HG03025 (cell line): ENCODE results near the gene C1GALT1.
"Not testable (repeated sequence)": the region's sequence is repeated elsewhere in the genome, so short reads cannot be mapped to it uniquely, and the experiment has no call there.

ENCODE experiments used
- ATAC-seq: cut with Tn5 transposase; IDR thresholded peaks from one replicate; pipeline ENCODE4 v1.9.1; 2021; ENCODE audit warnings: mild to moderate bottlenecking, moderate library complexity; ENCODE audit not compliant: unreplicated experiment, low FRiP score

C1GALT1 gene

DNA sequence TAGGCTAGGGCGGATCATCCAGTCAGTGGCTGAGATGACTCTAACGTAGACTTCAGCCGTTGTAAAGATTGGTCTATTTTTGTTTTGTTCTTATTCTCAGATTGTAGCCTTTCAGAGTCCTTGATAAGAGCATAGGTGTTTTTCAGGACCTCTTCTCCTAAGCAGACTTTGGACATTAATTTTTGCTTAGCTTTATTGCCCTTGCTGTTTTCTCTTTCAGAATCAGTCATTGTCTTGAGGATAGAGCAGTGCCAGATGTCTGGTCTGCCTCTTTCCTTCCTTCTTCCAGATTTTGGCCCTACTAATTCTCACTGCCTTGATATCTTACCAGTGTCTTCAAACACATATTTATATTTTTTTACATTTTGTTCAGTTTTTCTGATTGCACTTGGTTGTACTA is 49.5 kb downstream of the C1GALT1 start:
- no peak for ATAC-seq

DNA sequence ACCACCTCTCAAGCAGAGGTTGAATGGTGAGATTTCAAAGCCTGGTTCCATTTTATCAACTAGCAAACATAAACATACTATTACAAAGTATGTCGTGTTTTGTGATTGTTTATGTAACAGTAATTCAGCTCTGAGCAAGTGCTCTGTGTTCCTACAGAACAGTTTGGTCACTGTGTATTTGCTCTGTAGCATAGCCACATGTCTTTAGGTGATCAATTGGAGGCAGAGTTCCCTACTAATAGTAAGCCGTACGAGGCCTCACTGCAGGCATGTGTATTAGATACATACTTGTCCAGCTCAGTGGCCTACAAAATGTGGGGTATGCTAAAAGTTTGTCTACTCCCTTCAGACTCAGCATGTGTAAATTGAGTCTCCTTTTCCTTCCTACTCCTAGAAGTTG is 53.0 kb downstream of the C1GALT1 start:
- no peak for ATAC-seq

DNA sequence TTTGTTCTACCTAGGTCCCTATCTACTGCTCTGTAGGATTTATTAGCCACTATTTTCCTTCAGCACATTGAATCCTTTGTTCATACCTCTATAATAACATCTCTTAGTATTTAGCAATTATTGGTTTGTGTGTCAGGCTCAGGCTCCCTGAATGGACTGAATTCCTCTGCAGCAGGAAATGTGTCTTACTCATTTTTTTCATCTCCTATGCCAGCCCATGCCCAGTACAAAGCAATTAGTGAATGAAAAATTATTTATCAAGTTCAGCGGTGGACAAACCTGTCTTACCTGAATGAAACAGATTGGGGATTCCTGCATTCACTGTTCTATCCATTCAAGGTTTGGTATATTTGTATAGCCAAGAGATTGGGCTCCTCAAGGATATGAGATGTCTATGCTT is 53.7 kb downstream of the C1GALT1 start:
- no peak for ATAC-seq

DNA sequence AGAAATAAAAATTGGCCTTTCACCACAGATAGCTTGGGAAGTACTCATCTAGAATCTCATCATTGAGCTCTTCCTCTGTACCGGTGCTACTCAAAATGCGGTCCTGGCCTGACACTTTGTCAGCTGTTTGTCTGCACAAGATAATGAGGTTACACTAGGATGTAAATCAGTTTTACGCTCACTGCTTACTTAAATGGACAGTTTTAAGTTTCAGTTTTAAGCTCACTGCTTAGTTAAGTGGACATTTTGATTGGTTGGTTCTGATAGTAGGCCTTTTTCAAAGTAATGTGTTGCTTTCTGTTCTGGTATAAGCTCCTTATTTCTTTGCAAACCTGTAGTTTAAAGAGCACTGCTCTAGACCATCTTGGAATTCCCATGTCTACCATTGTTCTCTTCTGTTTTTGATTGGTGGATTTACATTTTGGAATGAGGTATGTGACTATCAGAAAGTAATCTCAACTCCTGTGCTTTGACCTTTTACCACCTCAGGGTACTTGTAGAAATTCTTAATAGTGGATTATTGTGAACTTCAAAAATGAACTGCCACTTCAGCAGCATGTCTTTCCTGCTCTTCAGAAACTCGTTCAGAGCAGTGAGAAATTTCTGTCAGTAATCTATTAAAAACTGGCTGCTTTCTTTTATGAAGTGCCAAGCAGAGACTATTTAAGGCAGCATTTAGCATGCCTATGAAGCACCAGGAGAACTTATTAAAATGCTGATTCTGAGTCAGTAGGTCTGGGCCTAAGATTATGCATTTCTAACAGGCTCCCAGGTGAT is 55.0 kb downstream of the C1GALT1 start:
- ATAC-seq = no peak

DNA sequence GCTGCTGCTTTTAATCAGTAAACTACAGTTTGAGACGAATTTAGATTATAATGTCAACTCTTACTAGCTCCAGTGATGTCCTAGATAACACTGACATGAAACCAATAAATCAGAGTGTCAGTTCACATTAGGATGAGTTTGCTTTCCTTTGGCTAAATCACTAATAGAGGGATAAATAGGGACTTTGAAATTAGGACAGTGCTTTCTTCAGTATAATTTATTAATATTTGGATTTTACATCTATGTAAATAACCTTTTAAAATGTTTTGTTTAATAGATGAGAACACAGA is 55.6 kb downstream of the C1GALT1 start:
- ATAC-seq = no peak

DNA sequence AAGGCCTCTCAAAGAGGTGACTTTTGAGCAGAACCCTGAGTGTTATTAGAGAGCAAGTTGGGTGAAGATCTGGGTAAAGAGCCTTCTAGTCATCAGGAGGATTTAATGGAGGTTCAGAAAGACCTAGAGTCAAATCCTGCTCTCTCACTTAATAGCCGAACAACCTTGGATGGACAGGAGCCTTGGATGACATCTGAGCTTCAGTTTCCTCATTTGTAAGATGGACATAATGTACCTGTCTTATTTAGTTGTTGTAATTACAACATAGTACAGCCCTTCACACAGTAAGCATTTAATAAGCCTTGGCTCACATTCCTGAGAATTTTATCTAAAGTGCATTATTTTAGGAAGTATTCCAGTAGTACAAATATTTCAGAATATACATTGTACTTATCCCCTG is 57.0 kb downstream of the C1GALT1 start:
- ATAC-seq = no peak

DNA sequence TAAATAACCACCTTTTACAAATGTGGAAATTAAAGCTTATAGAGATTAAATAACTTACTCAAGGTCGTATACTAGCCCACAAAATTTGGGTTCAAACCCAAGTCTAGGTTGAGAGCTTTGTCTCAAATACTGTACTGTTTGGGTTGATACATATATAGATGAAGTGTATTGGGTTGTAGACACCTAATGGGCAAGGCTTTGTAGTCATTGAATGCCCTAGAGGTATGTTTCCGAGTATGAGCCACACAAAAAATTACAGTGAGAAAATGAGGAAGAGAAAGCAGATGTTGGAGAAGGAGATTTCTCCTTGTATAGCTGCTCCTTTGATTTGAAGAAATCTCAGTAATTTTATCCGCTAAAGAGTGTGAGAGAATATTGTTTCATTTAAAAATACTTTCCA is 60.6 kb downstream of the C1GALT1 start:
- no peak for ATAC-seq

DNA sequence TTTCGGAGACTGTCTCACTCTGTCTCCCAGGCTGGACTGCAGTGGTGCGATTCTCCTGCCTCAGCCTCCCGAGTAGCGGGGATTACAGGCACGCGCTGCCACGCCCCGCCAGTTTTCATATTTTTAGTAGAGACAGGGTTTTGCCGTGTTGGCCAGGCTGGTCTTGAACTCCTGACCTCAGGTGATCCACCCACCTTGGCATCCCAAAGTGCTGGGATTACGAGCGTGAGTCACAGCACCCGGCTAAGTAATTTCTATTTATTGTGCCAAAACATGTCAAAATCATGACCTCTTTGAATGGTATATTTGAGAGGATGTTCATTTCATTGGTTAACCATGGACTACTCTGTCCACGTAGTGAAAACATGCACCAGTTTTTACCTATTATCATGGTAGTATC is 62.9 kb downstream of the C1GALT1 start:
- ATAC-seq = not testable (repeated sequence)

DNA sequence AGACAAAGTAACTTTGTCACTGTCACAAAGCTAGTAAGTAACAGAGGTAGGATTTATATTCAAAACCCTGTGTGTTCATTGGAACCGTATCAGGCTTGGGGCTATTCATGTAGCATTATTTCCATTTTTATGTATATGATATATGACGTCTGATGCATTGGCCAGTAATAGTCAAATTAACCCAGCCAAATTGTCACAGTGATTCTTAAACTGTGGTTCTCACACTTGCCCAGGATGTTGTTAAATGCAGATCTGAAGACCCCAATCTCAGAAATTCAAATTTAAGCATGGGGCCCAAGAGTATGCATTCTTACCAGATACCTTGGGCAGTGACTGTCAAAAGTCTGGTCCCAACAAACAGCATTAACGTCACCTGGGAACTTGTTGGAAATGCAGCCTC is 63.9 kb downstream of the C1GALT1 start:
- no peak for ATAC-seq

DNA sequence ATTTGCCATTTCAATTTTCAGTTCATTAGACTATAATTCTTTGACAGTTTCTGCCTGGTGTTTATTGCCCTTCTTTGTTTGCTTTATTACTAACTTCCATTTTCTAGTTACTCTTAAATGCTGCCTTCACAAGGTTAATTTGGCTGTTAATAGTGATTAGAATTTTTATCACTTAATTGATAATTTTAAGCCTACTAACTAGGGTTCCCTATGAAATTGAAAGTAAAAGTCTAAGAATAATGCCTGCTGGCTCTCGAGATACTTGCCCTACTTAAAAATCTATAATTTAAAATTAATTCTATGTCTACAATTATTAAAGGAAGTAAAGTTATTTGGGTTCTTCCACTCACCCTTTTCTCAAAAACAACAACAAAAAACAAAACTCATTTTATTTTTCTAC is 65.3 kb downstream of the C1GALT1 start:
- ATAC-seq = no peak

DNA sequence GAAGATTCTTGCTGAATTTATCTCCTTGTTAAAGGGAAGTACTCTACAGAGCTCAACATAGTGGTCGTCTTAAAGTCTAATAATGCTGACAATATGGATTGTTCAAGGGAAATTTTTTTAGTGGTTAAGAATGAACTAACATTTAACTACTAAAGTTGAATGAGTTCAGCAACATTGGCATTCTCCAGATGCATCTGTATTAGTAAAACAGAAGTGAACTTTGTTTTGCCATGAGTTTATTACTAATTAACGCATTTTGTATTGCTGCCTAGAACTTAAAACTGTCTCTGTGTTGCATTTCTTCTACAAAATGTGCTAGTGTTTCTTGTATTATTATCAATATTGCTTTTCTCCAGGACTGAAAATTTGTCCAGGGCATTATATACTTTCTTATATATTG is 67.5 kb downstream of the C1GALT1 start:
- no peak for ATAC-seq

DNA sequence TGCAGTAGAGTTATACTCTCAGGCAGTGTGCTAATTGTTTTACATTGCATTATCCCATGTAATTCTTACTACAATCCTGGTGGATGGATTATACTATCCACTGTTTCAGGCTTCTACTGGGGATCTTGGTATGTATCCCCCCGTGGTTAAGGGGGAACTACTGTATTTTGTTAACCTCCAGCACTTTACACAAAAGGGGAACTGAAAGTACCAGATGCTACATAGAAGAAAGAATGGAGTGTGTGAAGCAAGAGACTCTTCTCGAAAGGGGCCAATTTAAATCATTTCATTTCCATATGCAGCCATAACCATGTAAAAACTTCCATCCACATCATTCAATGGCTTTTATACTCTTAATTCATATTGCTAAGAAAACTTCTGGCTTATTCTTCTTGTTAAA is 69.4 kb downstream of the C1GALT1 start:
- peak; percentile 99 for ATAC-seq

DNA sequence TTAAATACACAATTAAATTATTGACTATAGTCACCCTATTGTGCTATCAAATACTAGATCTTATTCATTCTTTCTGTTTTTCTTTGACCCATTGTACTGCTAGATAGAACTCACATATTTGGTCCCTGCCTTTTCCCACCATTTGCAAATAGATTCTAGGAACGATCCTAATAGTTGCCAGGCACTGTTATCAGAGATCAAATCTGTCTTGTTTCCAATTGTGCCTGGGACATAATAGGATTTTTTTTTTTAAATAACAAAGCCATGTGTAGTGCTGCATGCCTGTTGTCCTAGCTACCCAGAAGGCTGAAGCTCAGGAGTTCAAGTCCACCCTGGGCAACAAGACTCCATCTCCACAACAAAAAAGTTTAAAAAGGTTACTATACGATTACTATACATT is 72.0 kb downstream of the C1GALT1 start:
- no peak for ATAC-seq

DNA sequence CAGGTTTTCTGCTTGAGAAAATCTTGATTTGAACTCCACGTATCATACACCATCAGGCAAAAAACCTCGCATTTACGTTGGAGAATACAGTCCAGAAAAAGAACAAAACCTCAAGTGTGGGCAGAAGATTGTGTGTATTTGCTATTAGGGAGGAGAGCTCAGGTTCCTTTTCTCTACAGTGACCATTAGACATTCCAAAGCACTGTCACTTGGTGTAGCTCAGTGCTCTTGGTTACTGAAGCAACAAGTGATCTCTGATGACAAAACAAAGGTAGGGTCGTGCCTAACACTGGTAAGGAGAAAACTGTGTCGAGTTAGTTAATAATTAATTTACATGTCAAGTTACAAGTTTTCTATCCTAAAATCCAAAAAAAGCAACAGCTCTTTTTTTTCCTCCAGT is 72.6 kb downstream of the C1GALT1 start:
- ATAC-seq = no peak

DNA sequence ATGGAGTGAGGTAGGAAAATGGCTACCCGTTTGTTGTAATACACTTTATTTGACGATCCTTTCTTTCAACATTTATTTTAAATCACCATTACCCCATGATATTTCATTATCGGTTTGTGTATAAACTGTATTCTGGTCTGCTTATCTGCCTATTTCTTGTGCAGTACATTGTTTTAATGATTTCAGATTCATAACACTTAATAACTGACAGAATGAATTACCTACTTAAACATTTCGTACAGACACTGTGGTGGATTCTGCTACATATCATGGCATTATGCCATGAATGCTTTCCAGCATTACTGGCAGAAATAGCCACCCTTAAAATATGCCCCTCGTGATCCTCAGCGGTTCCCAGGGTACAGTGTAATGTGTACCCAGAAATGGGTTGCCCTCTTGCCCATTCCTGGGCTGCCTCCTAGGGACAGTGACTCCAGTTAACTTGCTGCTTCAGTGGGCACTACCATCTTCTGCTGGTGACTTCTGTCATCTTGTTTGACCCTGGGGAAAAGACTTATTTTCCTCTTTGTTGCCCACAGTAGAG is 74.5 kb downstream of the C1GALT1 start:
- ATAC-seq = no peak

DNA sequence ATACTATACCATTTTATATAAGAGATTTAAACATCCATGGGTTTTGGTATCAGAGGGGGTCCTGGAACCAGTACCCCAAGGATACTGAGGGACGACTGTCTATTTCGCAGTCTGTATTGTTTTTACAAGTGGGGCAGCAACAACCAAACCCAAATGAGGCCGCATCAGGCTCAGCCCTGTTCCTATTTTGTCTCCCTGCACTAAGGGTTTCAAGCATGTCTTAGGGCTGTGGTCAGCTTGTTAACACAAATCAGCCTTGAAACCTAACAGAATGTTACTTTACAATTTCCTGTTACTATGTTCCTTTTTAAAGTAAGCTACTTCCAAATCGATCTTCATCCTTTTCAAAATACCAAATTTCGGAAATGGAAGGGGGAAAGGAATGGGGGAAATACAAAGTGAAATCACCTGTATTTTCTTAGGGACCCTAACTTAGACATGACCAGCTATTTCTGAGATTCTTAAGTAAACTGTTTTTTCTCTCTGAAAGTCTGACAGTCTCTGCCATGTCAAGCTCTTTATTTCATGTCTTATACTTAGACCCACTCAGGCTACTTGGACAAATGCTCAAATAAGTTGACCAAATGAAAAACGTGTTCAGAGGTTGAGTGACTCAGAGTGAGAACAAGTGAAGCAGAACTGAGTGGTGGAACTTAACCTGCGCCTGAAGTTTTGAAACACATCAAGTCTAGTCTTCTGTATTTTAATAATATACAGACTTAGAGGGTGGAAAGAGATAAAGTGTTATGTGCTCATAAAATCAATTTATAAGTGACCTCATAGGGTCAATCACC is 75.8 kb downstream of the C1GALT1 start:
- peak; percentile 94 for ATAC-seq

DNA sequence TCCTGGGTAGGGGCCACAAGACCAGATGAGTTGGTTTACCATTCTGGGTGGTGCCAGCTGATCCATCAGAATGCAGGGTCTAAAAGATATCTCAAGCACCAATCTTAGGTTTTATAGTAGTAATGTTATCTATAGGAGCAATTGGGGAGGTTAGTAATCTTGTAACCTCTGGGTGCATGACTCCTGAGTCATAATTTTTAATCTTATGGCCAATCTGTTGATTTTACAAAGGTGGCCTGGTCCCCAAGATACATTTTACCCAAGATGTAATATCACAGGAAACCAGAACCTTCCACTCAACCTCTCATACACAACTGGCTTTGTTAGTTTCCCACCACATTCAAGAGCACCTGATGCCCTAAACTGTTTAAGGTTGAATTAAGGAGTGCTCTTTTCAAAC is 79.5 kb downstream of the C1GALT1 start:
- ATAC-seq = no peak

DNA sequence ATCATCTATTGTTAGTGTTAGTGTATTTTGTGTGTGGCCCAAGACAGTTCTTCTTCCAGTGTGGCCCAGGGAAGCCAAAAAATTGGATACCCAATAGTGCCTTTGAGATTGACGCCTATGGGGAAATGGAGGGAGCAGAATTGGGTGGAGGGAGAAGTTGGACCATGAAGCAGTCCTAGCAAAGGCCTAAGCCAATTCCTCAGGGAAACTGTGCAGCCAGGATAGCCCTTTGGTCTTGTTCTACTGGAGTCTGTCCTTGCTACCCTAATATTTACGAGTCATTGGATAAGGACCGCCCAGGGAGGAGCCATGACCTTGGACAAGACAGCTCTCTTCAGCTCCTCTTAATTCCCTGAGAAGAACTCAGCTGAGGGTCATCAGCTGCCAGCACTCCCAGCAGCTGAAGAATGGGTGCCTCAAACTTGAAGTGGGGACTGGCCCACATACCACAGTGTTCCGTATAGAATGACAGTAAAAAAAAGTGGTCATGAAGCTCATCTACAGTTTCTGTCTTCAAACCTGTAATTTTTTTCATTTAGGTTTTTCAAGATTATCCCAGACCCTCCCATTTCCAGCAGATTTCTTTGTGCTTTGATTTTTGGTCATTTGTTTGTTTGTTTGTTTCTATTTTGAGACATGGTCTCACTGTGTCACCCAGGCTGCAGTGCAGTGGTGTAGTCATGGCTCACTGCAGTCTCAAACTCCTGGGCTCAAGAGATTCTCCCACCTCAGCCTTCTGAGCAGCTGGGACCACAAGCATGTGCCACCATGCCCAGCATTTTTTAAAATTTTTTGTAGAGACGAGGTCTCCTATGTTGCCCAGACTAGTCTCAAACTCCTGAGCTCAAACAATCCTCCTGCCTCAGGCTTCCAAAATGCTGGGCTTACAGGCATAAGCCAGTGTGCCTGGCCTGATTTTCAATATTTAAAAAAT is 81.2 kb downstream of the C1GALT1 start:
- ATAC-seq = no peak

DNA sequence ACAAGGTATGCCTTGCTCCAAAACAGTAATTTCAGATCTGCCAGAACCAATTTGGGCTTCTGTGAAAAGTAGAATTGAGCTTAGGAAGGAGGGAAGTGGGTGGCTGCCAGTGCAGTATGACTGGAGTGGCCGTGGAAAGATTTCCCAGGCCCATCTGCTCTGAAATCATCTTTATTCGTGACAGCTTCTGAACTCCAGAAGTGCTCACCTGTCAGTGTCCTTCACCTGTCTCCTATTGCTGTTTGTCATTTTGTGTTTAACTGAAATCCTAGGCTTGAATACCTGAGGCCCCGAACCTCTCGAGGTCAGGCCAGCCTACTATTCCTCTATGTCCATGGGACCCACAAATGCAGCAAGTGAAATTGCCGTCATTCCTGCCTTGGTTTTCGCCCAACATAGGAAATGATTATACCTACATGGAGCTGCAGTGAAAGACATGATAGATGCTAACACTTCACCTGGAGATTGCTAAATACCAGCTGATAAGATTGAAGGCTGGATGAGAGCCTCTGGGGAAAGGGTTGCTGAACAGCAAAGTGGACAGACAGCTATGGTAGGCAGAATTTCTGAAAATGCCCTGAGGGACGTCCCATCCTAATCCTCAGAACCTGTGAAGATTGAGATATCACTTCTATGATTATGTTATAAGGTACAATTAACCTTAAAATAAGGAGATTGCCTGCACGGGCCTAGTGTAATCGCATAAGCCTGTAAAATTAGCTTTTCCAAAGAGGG is 82.1 kb downstream of the C1GALT1 start:
- ATAC-seq = no peak
